Kasumi-1 (cell line): ENCODE measurements around the gene LYL1.
A peak's percentile ranks its signal among the peaks of the same experiment; 100 is the strongest.

ENCODE experiments used
- DNase-seq, 2 experiments: peaks; one replicate each; lab custom pipeline; 2025; lab: John Stamatoyannopoulos, UW

The LYL1 gene

DNA sequence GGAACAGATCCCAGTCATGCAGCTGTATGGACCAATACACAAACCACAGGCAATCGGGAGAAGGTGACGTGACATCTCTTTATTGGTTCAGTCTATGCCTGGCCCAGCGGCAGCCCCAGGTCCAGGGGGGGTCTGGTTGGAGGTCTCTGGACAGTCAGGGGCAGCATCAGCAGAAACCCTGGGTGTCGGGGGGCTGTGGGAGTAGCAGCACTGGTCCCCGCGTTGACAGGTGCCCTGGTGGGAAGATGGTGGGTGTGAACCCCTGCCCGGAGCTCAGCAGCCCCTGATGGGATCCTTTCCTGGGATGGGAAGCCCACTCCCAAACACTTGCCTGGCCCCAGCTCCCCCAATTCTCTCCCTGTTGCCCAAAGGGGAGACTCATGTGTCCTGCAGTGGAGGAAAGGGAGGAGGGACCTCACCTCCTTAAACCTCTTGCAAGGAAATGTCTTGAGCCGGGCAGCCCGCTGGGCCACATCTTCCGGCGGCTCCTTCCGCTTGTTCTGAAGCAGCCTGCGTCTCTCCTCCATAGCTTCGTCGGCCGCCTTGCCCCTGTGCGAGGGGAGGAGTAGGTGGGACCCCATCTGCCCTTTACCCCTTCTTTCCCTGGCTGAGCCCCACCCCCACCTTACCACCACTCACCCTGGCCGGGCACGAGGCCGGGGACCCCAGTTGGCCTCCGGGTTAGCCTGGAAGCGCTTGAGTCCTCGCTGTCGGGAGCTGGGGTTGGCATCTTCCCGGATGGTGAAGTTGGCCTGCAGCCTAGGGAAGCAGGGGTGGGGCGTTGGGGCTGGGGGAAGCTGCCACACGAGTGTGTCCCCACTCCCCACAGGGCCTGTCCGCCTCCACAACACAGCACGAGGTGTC, 2.4 kb upstream of the LYL1 start:
- DNase-seq = peak; percentile 67 to 80

GRCh38 chr19:13104360-13104847, 1.7 kb upstream of the LYL1 start:
- peak; percentile 98 to 99 for DNase-seq

GRCh38 chr19:13103581-13104359, 1.1 kb upstream of the LYL1 start:
- peak; percentile 68 to 71 for DNase-seq

DNA sequence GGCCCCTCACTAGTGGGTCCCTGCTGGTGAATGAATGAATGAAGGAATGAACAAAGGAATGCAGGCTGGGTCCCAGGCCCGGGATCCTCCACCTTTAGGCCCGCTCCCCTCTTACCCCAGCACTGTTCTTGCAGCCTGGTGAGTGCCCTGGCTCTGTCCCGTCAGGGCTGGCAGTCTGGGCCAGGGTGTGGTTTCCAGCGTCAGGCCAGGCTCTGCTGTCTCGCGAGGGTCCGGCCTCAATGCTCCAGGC, 317 bp downstream of the LYL1 start:
- DNase-seq = no peak

- no peak for DNase-seq
These were observed 855 bp downstream of the LYL1 start for GRCh38 chr19:13101590-13102415.

GRCh38 chr19:13100841-13101589, 1.6 kb downstream of the LYL1 start:
- peak; percentile 49 to 62 for DNase-seq

DNA sequence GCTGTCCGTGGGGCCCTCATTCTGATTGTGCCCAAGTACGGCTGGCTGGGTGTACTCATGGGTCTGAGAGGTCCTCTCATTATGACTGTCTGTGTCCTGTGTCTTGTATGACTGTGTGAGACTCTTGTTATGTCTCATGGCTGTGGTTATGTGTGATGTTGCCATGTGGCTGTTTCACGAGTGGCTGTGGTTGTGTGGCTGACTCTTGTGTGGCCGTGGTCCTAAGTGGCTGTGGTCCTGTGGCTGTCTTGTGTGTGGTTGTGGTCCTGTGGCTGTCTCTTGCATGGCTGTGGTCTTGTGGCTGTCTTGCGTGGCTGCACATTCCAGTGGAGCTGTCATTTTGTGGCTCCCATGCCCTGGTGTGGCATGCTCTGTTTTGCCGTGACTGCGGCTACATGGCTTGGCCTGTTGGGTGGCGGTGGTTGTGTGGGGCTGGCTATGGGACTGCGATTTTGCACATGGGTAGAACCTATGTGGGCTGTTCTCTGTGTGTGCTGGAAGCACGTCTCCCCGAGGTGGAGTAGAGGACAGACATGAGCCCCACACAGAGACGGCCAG, 2.5 kb downstream of the LYL1 start:
- DNase-seq = peak; percentile 19 to 47

- DNase-seq = peak; percentile 82 to 85
These were observed 3.3 kb downstream of the LYL1 start for GRCh38 chr19:13099073-13099999.

DNA sequence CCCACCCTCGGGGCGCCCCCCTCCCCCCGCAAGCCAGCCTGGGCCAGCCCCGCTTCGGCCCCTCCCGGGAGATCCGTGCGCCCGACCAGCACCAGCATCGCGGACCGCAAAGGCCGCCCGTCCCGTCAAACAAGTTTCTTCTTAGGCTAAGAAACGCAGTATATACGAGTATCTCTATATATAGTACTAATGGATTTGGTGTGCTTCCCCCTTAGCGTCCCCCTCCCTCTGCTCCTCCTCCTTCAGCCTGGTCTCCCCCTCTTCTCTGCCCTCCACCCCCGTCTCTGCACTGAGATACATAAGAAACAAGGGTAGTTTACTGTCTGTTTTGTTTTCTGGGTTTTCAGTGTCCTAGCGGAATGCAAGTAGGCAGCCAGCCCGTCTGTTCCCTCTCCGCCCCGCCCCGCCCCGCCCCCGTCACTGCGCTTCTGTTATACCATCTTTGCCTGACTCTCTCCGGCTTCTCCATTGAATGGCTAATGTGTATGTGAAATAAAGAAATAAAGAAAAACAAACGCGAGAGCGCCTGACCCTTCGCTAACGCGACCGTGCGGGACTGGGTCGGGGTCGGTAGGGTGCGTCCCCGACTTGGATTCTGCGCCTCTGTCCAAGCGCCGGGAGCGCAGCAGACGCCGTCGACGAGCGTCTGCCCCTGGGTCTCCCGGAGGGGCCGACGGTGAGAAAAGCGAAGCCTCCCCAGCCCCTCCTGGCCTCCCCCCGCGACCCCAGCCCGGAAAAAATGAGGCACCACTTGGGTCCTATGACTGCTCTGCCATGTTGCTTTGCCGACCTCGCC, 4.2 kb downstream of the LYL1 start:
- peak; percentile 90 for DNase-seq

DNA sequence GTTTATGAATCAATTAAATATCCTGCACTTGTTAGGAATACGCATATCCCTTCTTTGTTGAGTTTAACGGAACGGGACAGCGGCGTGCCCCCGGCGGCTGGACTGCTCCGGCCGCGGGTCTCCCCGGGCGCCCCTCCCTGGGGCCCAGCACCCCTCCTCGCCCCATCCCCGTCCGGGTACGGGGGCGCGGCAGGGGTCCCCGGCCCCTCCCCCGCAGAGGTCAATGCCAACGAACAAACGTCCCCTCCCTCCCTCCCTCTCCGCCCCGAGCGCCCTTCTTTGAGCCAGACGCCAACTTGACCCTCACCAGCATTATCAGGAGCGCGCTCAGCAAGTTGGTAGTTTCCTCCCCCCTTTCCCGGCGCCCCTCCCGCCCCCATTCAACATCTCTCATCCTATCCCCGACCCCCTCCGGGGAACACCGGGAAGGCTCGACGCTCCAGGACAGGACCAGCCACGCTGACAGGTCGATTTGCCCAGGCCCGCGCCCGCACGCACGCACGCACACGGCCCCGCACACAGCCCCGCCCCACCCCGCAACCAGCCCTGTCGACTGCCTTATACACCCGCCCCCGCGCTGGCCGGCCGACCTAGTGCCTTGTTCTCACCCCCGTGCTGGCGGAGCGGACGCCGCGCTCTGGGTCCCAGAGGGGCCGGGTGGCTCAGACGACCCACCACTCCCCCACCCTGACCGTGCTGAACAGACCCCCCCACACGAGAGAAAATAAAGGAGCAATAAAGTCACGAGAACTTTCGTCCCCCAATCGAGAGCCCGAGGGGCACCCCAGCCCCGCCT, 5.0 kb downstream of the LYL1 start:
- peak; percentile 87 to 96 for DNase-seq

DNA sequence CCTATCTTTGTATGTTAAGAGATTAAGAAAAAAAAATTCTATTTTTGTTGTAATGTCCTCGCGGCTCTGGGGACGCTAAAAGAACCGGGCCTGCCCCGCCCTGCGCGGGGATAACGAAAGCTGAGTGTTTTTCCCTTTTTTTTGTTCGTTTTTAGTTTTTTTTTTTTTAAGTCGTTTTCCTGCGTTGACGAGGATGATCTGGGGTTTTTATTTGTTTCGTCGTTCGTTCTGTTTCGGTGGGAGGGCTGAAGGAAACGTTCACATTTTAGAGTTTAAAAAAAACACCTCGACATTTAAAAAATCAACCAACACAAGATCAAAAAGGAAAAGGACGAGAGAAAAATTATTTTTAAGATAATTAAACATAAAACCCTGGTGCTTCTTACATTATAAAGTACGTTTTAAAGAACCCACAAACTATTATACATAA, 5.6 kb downstream of the LYL1 start:
- DNase-seq = peak; percentile 64

GRCh38 chr19:13095934-13096927, 6.4 kb downstream of the LYL1 start:
- peak; percentile 70 to 89 for DNase-seq

DNA sequence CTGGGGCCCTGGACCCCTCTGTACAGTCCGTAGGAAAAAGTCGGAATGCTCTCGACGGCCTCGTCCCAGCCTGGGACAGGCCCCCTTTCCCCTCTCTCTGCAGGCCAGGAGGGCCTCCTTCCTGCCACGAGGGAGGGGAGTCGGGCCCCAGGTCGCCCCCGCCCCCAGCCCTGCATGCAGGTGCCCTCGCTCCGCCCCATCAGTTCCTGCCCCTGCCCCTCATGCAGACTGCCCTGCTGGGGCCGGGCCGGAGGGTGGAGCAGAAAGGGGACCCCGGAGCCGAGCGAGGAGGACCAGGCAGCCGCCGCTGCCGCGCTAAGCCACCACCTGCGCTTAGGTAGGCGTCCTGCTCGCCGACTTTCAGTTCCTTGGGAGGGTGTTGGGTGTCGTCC, 7.3 kb downstream of the LYL1 start:
- peak; percentile 24 to 44 for DNase-seq

- DNase-seq = peak; percentile 21 to 50
These were observed 7.8 kb downstream of the LYL1 start for GRCh38 chr19:13094771-13095392.

- no peak for DNase-seq
These were observed 8.6 kb downstream of the LYL1 start for GRCh38 chr19:13094106-13094504.

- peak; percentile 81 to 82 for DNase-seq
These were observed 9.1 kb downstream of the LYL1 start for GRCh38 chr19:13093407-13094105.
